ENCODE data around the gene SPATA21.
"Not testable (repeated sequence)": the region's sequence is repeated elsewhere in the genome, so short reads cannot be mapped to it uniquely, and the experiment has no call there.

DNA sequence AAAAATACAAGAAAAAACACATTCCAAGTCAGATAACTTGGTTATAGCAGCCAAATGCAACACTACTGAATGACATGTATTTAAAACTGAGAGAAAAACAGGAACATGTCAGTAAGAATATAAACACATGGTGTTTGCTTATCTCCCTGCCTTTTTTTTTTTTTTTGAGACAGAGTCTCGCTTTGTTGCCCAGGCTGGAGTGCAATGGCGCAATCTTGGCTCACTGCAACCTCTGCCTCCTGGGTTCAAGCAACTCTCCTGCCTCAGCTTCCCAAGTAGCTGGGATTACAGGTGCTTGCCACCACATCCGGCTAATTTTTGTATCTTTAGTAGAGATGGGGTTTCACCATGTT, 72.1 kb downstream of the SPATA21 start:
- TF ChIP-seq, protein P1, sequence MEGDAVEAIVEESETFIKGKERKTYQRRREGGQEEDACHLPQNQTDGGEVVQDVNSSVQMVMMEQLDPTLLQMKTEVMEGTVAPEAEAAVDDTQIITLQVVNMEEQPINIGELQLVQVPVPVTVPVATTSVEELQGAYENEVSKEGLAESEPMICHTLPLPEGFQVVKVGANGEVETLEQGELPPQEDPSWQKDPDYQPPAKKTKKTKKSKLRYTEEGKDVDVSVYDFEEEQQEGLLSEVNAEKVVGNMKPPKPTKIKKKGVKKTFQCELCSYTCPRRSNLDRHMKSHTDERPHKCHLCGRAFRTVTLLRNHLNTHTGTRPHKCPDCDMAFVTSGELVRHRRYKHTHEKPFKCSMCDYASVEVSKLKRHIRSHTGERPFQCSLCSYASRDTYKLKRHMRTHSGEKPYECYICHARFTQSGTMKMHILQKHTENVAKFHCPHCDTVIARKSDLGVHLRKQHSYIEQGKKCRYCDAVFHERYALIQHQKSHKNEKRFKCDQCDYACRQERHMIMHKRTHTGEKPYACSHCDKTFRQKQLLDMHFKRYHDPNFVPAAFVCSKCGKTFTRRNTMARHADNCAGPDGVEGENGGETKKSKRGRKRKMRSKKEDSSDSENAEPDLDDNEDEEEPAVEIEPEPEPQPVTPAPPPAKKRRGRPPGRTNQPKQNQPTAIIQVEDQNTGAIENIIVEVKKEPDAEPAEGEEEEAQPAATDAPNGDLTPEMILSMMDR (IDR thresholded peaks at IDR 0.05; ENCODE audit: low read depth, low read length, missing input control), result not testable (repeated sequence)
- TF ChIP-seq SP1 (IDR thresholded peaks at IDR 0.05); GABPA (IDR thresholded peaks at IDR 0.05 in 1 of 2, conservative IDR thresholded peaks at IDR 0.05 in 1 of 2): not testable (repeated sequence)
